ENCODE measurements around the gene MAGI1. TPM values are rescaled to one million over a fixed set of nuclear protein-coding genes. Genes with fewer than 3 reads are reported as not detected.
"Not testable (repeated sequence)": the region's sequence is repeated elsewhere in the genome, so short reads cannot be mapped to it uniquely, and the experiment has no call there.

The MAGI1 gene
- total RNA-seq, 1 donor from 2014 or later: 10.6 TPM

DNA sequence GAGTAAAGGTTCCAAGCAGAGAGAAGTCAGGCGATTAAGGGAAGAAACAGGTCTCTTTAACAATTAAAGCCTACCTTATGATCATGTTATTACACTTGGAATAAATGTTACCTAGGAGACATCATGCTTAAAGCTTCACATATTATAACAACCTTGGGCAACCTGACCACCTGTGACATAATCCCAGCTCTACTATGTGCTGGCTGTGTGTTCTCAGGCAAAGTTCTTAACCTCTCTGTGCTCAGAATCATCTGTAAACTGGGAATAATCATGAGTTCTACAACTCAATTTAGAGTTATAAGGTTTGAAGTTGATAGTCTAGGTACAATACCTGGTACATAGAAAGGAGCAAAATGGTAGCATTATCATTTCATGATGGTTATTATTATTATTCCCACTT is 159.3 kb downstream of the MAGI1 start:
- no peak for DNase-seq (ENCODE audit: low read depth)

DNA sequence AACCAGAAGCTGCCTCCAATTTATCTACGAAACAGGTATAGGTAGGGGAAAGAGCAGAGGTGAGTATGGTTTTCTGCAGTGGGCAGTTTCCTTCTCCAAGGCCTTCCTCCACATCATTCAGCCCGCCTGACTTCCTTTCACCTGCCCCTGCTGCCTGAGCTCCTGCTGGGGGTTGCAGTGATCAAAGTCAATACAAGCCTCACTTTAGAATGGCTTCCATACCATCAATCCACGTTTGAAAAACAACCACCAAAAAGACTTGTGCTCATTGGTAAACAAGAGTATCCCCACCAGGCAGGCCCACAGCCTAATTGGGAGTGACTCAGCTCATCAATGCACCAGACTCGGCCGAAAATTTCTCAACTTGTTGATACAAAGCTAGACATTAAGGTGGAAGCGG is 159.9 kb downstream of the MAGI1 start:
- DNase-seq (ENCODE audit: low read depth): no peak

DNA sequence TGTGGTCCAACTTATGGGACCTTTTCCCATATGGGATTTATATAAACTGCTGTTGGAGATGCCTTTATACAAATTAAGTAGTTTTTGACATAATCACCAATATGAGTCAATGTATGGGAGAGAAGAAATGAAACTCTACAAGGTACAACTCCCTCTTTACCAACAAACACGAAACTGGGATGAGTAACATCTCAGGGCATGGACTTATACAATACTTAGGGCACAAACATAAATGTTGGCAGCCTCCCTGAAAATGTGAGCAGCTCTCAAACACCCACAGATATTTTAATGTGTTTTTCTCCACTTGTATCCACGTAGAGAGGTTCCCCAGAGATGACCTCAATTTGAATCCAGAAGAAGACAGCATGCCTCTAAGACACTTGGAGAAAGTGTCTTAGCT is 161.6 kb downstream of the MAGI1 start:
- no peak for DNase-seq (ENCODE audit: low read depth)

DNA sequence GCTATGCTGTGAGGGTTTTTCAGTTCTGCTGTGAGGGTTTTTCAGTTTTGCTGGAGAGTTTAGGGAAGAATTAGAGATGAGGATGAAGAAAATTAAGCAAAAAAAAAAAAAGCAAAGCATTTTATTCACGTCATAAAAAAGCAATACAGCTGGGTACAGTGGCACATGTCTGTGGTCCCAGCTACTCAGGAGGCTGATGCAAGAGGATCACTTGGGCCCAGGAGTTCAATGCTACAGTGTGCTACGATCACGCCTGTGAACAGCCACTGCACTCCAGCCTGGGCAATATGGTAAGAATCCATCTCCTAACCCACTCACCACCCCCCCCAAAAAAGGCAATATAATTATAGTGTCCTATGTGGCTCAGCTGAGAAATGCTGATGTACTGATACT is 162.7 kb downstream of the MAGI1 start:
- no peak for DNase-seq (ENCODE audit: low read depth)

DNA sequence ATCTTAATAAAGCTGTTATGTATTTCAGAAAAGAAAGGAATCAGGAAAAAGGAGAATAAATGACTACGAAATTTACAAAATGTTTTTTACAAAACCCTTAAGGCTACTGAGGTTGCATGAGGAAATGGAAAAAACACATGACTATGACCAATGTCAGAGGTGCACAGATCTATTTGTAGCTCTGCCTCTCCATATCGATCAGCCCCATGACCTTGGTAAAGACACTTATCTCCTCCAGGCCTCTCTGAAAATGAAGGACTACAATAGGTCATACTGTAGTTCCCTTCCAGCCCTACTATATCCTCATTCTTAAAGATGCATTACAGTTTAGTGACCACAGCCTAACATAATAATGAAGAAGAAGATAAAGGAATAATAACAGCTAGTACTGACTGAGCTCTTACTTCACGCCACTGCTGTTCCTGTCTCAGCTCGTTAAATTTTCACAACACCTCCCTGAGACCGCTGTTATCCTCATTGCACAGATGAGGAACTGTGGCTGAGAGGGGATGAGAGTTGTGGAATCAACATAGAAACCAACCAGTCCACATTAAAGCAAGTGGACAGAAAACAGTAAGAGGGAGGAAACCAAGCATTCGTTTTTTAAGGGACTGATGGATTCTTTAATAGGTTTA is 163.2 kb downstream of the MAGI1 start:
- no peak for DNase-seq (ENCODE audit: low read depth)

DNA sequence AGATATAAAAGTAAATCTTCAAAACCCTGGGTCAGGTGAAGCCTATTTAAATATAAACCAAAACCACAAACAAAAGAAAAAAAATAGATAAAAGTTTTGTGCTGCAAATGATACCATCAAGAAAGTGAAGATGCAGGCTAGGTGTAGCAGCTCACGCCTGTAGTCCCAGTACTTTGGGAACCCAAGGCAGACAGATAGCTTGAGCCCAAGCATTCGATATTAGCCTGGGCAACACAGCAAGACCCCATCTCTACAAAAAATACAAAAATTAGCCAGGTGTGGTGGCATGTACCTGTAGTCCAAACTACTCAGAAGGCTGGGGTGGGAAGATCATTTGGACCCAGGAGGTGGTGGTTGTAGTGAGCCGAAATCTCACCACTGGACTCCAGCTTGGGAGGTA is 164.8 kb downstream of the MAGI1 start:
- DNase-seq (ENCODE audit: low read depth): no peak

DNA sequence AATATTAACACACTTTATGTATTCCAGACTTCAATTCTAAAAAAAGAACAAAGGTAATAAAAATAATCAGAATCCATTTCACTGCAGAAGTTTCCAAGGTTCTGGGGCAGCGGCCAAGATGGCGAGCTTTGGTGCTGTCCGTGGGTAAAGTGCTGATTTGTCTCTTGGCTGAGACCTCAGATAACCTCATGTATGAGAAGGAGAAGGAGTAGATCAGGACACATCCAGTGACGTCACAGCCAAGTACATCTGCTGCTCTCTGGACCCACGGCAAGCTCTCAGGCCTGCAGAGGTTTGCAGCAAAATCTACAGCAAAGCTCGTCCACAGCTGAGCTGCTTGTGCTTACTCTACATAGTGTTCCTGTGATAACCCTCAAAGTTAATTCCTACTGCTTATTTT is 165.7 kb downstream of the MAGI1 start:
- DNase-seq (ENCODE audit: low read depth): peak; percentile 75

DNA sequence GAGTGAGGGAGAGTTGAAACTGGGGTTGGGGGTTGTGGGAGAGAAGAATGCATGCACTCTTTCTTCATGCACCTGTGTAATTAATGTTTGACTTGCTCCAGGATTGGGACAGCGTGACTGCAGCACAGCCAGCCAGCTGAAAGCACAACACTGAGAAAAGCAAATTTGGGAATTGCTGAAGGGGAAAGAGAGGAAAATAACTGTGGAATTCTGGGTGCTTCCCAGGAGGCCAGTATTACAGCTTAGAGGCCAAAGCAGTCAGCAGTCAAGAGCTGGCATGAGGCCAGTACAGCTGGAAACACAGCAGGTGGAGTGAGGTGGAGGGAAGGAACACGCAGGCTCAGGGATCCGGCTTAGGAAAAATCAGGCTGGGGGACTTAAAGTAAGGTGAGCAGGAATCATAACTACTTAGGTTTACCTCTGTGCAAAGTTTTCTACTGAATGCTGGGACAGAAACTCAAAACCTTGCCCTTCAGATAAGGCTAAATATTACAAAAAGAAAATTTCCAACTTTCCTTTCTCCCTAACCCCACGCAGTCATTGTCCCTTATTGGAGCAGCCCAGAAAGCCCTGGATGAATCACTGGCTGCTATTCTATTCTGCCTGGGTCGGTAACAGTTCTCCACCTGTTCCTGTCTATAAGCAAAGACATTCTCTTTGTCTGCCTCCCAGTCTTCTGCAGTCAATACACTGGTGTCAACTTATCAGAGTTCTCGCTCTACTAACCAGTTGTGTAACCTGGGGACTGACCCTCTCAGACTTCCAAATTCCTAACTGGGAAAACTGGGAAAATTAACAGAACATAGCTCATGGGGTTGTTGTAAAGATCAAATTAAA is 167.2 kb downstream of the MAGI1 start:
- DNase-seq (ENCODE audit: low read depth): peak; percentile 95

DNA sequence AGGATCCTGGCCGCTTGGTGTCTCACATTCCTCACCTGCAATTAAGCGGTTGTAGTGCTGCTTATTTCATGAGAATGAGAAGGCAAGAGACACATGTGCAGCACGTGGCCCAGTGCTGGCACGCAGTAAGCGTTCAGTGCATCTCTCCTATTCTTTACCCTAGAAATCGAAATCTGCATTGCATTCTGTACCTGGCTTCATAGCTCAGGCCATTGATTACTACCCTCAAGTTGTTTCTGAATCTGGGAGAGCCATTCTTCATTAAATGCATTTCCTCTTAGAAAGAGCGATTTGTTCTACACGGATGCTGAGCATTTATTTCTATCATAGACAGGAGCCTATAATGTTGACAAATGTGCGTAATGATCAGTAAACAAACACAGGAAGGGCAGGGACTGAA is 168.9 kb downstream of the MAGI1 start:
- no peak for DNase-seq (ENCODE audit: low read depth)

DNA sequence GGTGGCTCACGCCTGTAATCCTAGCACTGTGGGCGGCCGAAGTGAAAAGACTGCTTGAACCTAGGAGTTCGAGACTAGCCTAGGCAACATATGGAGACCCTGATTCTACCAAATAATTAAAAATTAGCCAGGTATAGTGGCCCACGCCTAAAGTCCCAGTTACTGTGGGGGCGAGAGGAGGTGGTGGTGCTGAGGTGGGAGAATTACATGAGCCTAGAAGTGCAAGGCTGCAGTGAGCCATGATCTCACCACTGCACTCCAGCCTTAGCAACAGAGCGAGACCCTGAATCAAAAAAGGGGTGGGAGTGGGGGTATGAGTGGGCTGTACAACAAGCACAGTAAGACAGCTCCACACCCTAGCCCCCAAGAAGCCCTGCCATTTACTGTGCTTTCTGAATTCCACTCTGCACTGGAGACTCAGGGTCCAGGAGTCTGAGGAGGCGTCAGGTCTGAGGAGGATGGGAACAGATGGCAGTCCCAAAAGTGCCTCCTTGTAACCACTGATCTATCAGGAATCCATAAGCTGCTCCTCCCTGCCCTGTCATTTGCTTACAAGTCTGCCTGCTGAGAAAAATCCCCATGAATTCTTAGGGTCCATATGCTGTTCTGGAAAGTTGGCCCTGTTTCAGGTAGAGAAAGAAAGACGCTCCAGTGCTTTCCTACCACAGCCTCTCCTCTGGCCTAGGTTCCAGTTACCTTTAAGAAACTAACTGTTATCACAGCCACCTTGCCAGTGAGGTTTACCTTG is 171.1 kb downstream of the MAGI1 start:
- no peak for DNase-seq (ENCODE audit: low read depth)

DNA sequence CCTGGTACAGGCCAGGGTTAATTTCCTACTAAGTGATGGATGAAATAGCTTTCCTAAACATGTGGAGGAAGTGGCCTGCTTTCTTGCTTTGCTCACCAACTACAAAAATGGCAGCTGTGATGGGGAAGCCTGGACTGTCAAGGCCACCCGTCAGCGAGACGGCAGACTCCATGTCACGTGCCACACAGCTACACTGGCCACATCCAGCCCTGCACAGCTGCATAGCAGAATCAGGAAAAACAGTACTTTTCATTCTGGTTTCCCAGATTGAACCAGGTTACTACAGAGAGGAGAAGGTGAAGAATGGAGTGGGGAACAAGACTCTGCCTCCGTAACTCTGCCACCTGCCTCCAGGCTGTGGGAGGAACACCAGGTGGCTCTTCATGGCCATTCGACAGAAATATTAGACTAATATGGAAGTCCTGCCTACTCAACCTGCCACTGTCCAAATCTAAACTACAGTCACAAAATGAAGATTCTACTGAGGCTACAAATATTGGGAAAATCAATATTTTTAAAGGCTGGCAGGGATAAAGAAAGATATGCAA is 174.3 kb downstream of the MAGI1 start:
- DNase-seq (ENCODE audit: low read depth): no peak

DNA sequence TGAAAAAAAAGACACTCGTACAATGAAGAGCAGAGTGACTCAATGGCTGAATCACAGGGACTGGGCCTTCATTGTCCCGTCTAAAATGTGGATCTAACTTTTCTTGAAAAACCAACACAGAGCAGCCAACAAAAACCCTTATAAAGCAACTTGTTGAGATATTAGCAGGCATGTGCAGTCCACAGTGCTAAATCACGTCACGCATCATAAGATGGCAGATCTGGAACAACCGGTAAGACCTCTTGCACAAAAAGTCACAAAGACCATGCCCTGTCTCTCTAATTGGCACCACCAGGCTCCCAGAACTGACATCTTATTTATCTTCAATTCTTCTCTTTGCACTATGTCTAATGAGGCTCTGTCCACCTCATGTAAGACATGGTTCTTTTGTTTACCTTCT is 177.0 kb downstream of the MAGI1 start:
- DNase-seq (ENCODE audit: low read depth): no peak

DNA sequence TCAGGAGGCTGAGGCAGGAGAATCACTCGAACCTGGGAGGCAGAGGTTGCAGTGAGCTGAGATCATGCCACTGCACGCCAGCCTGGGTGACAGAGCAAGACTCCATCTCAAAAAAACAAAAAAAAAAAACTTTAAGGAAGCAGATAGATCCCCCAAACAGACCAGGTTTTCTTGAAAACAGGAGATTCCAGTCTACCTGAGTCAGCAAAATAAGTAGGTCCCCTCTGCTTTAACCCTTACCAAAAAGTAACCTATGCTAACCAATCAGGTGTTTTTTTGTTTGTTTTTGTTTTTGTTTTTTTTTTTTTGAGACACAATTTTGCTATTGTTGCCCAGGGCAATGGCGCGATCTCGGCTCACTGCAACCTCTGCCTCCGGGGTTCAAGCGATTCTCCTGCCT is 179.1 kb downstream of the MAGI1 start:
- not testable (repeated sequence) for DNase-seq (ENCODE audit: low read depth)

DNA sequence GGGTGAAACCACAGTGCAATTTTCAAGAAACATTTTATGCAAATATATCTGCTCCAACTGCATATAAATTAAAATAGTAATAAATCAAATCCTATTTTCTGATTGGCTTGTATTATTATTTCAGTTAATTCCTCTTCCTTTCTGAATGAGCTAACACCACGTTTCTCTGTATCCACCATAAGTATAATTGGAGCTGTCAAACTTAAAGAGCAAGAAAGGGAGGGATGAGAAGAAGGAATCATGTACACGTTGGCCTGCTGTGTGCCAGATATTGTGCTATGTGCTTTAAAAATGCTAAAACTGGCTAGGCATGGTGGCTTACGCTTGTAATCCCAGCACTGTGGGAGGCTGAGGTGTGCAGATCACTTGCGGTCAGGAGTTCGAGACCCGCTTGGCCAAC is 180.0 kb downstream of the MAGI1 start:
- no peak for DNase-seq (ENCODE audit: low read depth)

DNA sequence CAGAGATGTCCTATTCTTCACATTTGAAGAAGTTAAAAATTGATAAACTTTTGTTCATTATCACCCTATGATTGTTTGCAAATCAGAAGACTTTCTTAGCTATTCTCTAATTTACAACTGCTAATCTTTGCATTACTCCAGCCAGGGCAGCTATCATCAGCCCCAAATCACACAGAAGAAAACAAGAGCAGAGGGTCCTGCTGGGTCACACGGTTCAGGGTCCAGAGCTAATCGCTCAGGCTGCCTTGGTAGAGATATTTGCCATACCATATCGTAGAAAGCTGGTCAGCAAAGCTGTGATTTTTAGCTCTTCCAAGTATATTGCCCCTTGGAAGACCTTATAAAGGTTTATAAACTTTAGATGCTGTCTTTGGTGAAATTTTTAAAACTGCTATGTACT is 181.4 kb downstream of the MAGI1 start:
- DNase-seq (ENCODE audit: low read depth): no peak

DNA sequence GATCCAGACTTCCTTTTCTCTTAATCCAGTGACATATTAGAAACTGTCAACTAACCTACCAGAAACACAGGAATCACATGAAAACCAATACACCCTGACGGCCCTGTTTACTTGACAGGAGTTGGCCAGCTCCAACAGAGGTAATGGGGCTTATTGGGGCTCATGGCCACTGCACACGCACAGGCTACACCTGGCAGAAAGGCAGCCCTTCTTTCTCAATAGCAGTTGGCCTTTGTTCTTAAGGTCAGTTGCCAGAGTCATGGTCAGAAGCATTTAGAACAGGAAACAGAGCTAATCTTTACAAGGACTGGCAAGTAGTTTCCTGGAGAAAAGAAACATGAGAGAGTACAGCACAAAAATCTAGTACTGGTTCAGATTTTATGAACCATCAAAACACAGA is 181.8 kb downstream of the MAGI1 start:
- no peak for DNase-seq (ENCODE audit: low read depth)

DNA sequence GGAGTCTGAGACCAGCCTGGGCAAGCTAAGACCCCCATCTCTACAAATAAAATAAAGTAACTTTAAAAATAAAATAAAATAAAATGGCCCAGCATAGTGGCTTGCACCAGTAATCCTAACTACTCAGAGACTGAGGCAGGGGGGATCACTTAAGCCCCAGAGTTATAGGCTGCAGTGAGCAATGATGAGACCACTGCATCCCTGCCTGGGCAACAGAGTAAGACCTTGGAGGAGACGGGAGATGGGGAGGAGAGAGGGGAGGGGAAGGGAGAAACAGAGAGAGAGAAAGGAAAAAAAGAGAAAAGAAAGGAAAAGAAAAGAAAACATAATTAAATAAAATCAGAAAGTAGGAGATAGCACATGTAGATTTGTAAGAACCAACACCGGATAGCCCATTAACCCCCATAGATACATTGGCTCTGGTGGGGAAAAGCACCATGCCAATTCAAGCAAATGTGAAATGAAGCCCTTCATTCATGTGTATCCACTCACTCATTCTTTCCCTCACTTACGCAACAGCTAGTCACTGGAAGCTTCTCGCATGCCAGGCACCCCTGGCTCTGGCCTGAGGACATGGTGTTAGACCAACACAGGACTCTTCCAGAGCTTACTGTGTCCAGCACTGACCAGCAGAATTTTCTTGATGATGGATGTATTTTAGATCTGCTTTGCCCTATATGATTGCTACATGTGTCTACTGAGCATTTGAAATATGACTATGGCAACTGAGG is 183.2 kb downstream of the MAGI1 start:
- DNase-seq (ENCODE audit: low read depth): no peak

DNA sequence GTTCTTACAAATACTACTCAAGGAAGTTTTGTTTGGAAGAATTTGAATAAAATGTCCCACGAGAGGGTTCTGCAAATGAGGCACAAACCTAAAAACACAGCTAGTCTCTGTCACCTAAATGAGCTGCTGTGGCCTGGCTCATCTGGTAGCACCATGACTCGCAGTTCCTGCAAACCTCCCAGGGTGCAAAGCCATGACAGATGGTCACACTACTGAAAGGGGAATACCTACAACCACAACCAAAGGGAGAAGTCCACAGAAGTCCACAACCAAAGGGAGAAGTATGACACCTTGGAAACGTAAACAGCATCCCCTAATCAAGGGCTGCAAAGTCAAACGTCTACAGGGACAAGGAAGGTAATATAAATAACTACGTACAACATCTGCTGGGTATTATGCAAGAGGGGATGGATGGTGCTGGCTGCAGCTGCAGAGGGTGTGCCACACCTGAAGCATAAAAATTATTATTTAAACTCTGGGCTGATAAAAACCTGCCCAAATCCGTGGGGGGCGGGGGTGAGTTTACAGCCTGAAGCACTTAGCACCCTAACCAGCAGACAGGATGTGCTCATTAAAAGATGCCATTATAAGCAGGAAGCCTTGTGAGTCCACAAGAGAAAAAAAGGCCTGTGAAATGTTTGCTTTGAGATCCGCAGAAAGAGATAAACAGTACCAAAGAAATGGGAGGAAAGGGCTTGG is 184.0 kb downstream of the MAGI1 start:
- peak; percentile 54 for DNase-seq (ENCODE audit: low read depth)

DNA sequence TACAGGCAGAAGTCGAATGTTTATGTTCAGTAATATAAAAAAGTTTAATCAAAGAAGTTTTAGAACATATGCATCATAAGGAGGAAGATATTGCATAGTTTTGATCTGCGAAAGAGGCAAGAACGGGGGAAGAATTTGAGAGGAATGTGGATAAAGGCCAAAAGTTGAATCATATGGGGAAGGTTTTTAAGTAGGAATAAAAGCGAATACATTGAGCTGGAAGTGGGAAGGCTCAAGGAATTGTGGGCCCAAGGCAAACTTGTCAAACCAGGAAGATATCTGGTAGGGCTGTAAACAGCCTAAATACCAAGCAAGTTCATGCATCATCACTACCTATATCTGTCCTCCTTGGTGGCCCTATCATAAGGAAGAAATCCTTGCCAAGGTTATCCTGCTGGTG is 186.9 kb downstream of the MAGI1 start:
- DNase-seq (ENCODE audit: low read depth): no peak

DNA sequence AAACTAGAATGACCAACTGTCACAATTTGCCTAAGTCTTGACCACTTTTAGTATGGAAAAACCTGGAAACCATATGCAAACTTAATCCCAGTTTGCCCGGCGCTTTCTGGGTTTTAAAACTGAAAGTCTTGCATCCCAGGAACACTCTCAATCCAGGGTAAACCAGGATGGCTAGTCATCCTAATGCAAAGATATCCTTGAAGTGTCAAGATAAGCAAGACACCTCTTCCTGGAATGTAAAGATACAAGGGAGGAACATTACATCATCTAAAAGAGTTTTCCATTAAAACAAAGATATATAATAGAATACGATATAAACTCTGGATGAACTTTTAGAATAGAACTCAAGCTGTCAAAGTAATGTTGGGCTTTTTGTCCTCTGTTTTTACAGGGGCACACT is 188.5 kb downstream of the MAGI1 start:
- no peak for DNase-seq (ENCODE audit: low read depth)

DNA sequence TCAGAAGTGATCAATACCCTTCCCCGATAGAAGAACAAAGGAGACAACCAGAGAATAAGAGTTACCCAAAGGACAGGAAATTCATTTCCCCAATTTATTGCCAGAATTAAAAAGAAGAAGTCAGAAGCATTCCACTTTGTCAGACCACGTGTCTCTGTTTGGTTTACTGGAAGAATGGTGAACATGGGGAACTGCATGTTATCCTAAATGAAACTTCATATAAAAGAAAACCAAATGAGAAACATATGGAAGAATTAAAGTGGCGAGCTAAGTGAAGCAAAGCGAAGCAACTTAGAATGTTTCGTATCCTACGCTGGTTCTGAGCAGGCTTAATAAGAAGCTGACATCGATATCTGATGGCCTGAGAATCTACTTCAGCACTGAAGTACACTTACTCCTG is 190.7 kb downstream of the MAGI1 start:
- DNase-seq (ENCODE audit: low read depth): no peak
